Measurements from ENCODE around the gene KIF25. TPM values are rescaled to one million over a fixed set of nuclear protein-coding genes. Genes with fewer than 3 reads are reported as not detected.

Gene KIF25
- total RNA-seq, 4 donors from 2014 or later = 0.16 to 1.0 TPM; not detected in 2

GRCh38 chr6:167976708-167977107 lies 20.8 kb upstream of the KIF25 start:
- TF ChIP-seq, protein P1, sequence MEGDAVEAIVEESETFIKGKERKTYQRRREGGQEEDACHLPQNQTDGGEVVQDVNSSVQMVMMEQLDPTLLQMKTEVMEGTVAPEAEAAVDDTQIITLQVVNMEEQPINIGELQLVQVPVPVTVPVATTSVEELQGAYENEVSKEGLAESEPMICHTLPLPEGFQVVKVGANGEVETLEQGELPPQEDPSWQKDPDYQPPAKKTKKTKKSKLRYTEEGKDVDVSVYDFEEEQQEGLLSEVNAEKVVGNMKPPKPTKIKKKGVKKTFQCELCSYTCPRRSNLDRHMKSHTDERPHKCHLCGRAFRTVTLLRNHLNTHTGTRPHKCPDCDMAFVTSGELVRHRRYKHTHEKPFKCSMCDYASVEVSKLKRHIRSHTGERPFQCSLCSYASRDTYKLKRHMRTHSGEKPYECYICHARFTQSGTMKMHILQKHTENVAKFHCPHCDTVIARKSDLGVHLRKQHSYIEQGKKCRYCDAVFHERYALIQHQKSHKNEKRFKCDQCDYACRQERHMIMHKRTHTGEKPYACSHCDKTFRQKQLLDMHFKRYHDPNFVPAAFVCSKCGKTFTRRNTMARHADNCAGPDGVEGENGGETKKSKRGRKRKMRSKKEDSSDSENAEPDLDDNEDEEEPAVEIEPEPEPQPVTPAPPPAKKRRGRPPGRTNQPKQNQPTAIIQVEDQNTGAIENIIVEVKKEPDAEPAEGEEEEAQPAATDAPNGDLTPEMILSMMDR (IDR thresholded peaks at IDR 0.05 in 4 of 5, conservative IDR thresholded peaks at IDR 0.05 in 1 of 5) = no peak
- TF ChIP-seq POLR2A (IDR thresholded peaks at IDR 0.05) = no peak
- Histone ChIP-seq H3K9me3 (no peaks in the 10 kb centered on the region), H3K27me3 (no peaks in the 10 kb centered on the region), H3K36me3 (no peaks in the 10 kb centered on the region), H3K4me1 (peaks cover 2 to 6% of the 10 kb centered on the region in 2 donors), H3K27ac (no peak overlapping the region), H3K4me3 (no peak overlapping the region)
- intact Hi-C loops (cut with DNase I; ENCODE audit: low total_unique reads) (no loop called here), in situ Hi-C loops (cut with MboI; ENCODE audit: low sequenced_read_pairs in 4 of 4) (no loop called here)
- DNase-seq (no peak), ATAC-seq (no peak)

DNA sequence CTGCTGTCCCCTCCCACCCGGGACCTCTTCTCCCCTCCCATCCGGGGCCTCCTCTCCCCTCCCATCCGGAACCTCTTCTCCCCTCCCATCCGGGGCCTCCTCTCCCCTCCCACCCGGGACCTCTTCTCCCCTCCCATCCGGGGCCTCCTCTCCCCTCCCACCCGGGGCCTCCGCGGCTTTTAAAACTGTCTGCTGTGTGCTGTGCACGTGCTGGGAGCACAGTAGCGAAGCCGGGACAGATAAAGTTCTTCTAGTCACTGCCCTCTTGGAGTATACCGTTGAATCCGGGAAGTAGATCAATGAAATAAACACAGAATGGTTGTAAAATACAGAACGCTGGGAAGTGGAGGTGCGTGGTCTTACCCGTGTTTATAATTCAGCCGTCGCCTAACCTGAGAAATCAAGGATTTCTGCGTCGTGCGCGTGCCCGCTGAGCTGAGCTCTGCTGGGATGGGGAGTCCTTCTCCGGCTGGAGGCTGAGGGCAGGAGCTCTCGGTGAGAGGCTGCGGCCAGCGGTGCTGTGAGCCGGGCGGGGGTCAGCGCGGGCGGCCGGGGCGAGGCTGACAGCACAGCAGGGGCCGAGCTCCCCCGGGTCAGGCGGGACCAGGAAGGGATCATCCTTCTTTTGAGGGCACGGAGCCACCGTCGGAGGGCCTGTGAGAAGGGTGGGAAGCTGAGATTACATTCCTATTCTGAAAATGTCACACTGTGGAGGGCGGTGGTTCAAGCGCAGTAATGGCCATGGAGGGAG lies 19.6 kb upstream of the KIF25 start:
- in situ Hi-C loops (cut with MboI; ENCODE audit: low sequenced_read_pairs in 4 of 4) = no loop called here

GRCh38 chr6:167978607-167979006 lies 18.9 kb upstream of the KIF25 start:
- no peak overlapping the region for H3K27ac ChIP-seq
- no peaks in the 10 kb centered on the region for H3K27me3 ChIP-seq
- no peak for DNase-seq
- no peak for ATAC-seq
- in situ Hi-C loops (cut with MboI; ENCODE audit: low sequenced_read_pairs in 4 of 4) = no loop called here
- no peaks in the 10 kb centered on the region for H3K9me3 ChIP-seq
- no peaks in the 10 kb centered on the region for H3K36me3 ChIP-seq
- H3K4me3 ChIP-seq = no peak overlapping the region
- intact Hi-C loops (cut with DNase I; ENCODE audit: low total_unique reads) = no loop called here
- H3K4me1 ChIP-seq = peaks cover 2 to 6% of the 10 kb centered on the region in 2 donors
- TF ChIP-seq, protein P1 (IDR thresholded peaks at IDR 0.05 in 4 of 5, conservative IDR thresholded peaks at IDR 0.05 in 1 of 5) = no peak
- no peak for TF ChIP-seq POLR2A (IDR thresholded peaks at IDR 0.05)

More for the DNA sequence above, 19.6 kb upstream of the KIF25 start:
- intact Hi-C loops (cut with DNase I; ENCODE audit: low total_unique reads) = no loop called here
- no peak overlapping the region for H3K4me3 ChIP-seq
- no peaks in the 10 kb centered on the region for H3K27me3 ChIP-seq
- no peak for TF ChIP-seq POLR2A (IDR thresholded peaks at IDR 0.05)
- TF ChIP-seq, protein P1 (IDR thresholded peaks at IDR 0.05 in 4 of 5, conservative IDR thresholded peaks at IDR 0.05 in 1 of 5) = no peak
- no peaks in the 10 kb centered on the region for H3K36me3 ChIP-seq
- ATAC-seq = no peak
- DNase-seq = no peak
- peaks cover 2 to 6% of the 10 kb centered on the region in 2 donors for H3K4me1 ChIP-seq
- H3K9me3 ChIP-seq = no peaks in the 10 kb centered on the region
- H3K27ac ChIP-seq = no peak overlapping the region

DNA sequence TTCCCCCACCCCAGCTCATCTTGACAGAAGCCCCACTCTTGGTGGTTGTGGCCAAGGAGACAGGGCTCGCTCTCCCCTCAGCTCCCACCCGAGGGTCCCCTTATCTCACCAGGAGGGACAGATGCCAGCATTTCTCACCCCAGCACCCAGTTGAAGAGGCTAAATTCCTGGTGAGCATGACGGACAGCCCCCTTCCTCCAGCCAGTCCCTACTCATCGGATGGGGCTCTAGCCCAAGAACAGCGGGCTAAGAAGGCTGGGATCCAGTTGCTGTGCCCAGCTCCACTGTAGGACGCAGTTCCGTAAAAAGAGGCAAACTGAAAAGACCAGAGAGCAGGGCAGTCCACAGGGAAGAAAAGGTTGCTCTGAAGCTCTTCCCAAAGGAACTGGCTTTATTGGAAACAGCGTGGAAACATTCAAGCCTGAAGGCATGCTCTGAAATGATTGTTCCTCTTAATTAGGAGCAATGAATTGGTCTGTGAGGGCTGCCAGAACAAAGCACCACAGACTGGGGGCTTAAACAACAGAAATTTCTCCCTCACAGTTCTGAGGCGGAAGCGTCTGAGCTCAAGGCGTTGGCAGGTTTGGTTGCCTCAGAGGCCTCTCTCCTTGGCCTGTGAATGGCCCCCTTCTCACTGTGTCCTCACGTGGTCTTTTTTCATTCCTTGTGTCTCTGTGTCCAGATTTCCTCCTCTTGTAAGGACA lies 17.9 kb upstream of the KIF25 start:
- H3K27me3 ChIP-seq = no peaks in the 10 kb centered on the region
- TF ChIP-seq, protein P1 (IDR thresholded peaks at IDR 0.05 in 4 of 5, conservative IDR thresholded peaks at IDR 0.05 in 1 of 5) = no peak
- no peak for TF ChIP-seq POLR2A (IDR thresholded peaks at IDR 0.05)
- no peak for ATAC-seq
- in situ Hi-C loops (cut with MboI; ENCODE audit: low sequenced_read_pairs in 4 of 4) = no loop called here
- H3K9me3 ChIP-seq = no peaks in the 10 kb centered on the region
- H3K4me1 ChIP-seq = peaks cover 1 to 6% of the 10 kb centered on the region in 2 donors
- H3K4me3 ChIP-seq = no peak overlapping the region
- H3K36me3 ChIP-seq = no peaks in the 10 kb centered on the region
- no peak overlapping the region for H3K27ac ChIP-seq
- no peak for DNase-seq
- intact Hi-C loops (cut with DNase I; ENCODE audit: low total_unique reads) = no loop called here

Measured in gastrocnemius medialis (tissue), 4 donors.